ENCODE results near the gene IFFO2. TPM values are rescaled to one million over a fixed set of nuclear protein-coding genes. Genes with fewer than 3 reads are reported as not detected.

The IFFO2 gene
- total RNA-seq, 5 donors from 2014 or later (not counting 1 experiment from before 2014, with no cell fraction given) = 36.0 to 76.2 (median 37.7) TPM

- Histone ChIP-seq H3K36me3 (ENCODE audit: control insufficient read depth in 2 of 2, extremely low read depth in 1 of 2, insufficient read depth in 1 of 2, low read length in 1 of 2) (no peaks in the 10 kb centered on the region), H3K4me3 (ENCODE audit: control insufficient read depth in 1 of 2, extremely low read depth in 1 of 2, low read length in 1 of 2) (no peak overlapping the region), H3K27ac (ENCODE audit: low read length) (no peak overlapping the region), H3K4me1 (ENCODE audit: control insufficient read depth in 1 of 2, extremely low read depth in 1 of 2, insufficient read depth in 2 of 2, low read length in 2 of 2) (peaks cover 18 to 97% of the 10 kb centered on the region in 2 experiments), H3K9me3 (no peaks in the 10 kb centered on the region), H3K27me3 (replicated peaks in 1 of 2; ENCODE audit: control insufficient read depth in 2 of 2, extremely low read depth in 1 of 2, insufficient read depth in 2 of 2, low read length in 1 of 2) (no peaks in the 10 kb centered on the region)
- ChIA-PET POLR2A (no interaction called here), CTCF (no interaction called here)
- peaks cover 4% of the 10 kb centered on the region for H3K36me3 Mint-ChIP-seq
- DNase-seq (no peak), ATAC-seq (replicated peaks in 1 of 4) (no peak)
- H3K4me1 Mint-ChIP-seq = peaks cover 88 to 98% (median 94%) of the 10 kb centered on the region in 3 donors
- H3K9me3 Mint-ChIP-seq = no peaks in the 10 kb centered on the region
- WGBS (ENCODE audit: insufficient coverage) = 94% methylated on average over 3 of the region's 5 CpGs
- H3K27me3 Mint-ChIP-seq = no peaks in the 10 kb centered on the region
- peak overlapping the region; percentile 79 to 97 for H3K27ac Mint-ChIP-seq
- no peak overlapping the region for H3K4me3 Mint-ChIP-seq
Observed at GRCh38 chr1:18932387-18932786, 24.1 kb downstream of the IFFO2 start.

DNA sequence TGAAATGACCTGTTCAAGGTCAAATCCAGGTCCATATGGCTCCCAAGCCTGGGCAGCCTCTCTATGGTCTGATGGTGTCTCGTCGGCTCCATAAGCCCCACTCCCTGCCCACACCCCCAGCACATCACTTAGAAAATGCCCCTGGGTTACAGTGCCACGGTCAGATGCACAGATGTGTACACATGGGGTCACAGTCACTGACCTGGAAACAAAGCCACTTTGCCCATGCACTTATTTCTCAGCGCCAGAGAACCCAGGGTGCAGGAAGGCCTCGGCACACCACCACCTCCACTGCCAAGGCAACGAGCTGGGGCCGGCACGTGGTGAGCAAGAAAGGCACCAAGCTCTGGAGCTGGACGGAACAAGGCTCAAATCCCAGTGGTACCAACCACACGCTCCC lies 24.7 kb downstream of the IFFO2 start:
- no peaks in the 10 kb centered on the region for H3K9me3 Mint-ChIP-seq
- DNase-seq = no peak
- no peak for ATAC-seq (replicated peaks in 1 of 4)
- Histone ChIP-seq H3K4me3 (ENCODE audit: control insufficient read depth in 1 of 2, extremely low read depth in 1 of 2, low read length in 1 of 2) (no peak overlapping the region), H3K27ac (ENCODE audit: low read length) (no peak overlapping the region), H3K4me1 (ENCODE audit: control insufficient read depth in 1 of 2, extremely low read depth in 1 of 2, insufficient read depth in 2 of 2, low read length in 2 of 2) (peaks cover 25 to 97% of the 10 kb centered on the region in 2 experiments), H3K36me3 (ENCODE audit: control insufficient read depth in 2 of 2, extremely low read depth in 1 of 2, insufficient read depth in 1 of 2, low read length in 1 of 2) (no peaks in the 10 kb centered on the region), H3K27me3 (replicated peaks in 1 of 2; ENCODE audit: control insufficient read depth in 2 of 2, extremely low read depth in 1 of 2, insufficient read depth in 2 of 2, low read length in 1 of 2) (no peaks in the 10 kb centered on the region), H3K9me3 (no peaks in the 10 kb centered on the region)
- H3K27ac Mint-ChIP-seq = peak overlapping the region; percentile 79 to 97
- no peak overlapping the region for H3K4me3 Mint-ChIP-seq
- CTCF ChIA-PET = no interaction called here
- 88% methylated on average over 8 of the region's 10 CpGs for WGBS (ENCODE audit: insufficient coverage)
- H3K27me3 Mint-ChIP-seq = no peaks in the 10 kb centered on the region
- POLR2A ChIA-PET = no interaction called here
- H3K4me1 Mint-ChIP-seq = peaks cover 89 to 98% (median 92%) of the 10 kb centered on the region in 3 donors
- H3K36me3 Mint-ChIP-seq = peaks cover 4% of the 10 kb centered on the region

DNA sequence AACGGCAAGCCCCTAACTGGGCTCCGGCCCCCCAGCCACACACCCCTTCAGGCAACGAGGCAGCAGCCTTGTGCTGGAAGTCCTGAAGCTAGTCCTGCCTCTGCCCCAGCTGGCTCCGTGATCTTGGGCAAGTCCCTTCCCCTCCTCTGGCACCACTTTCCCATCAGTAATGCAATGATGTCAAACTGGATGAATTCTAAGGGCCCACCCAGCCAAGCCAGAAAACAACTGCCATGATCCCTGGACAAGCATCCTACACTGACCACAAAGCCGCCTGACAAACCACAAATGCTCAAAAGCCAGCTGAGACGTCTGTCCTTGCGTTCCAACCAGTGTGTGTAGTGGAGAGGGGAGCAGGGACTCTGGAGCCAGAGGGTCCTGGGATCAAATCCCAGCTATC lies 26.8 kb downstream of the IFFO2 start:
- no peaks in the 10 kb centered on the region for H3K27me3 Mint-ChIP-seq

DNA sequence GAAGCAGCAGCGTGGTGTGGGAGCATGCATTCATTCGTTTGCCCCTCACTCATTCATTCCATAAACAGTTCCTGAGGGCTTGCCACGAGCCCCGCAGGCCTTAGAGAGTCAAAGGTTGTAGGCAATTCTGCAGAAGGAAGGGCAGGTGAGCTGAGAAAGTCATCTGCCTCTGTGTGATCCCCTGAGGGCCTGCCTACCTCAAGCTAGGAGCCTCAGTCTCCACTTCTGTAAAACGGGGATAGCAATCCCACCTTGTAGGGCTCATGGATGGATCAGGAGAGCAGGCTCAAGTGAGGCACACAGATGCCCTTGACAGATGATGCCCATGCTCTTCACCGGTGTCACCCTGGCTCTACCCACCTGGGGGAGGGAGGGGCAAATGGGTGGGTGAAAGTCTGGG lies 27.5 kb downstream of the IFFO2 start:
- Histone ChIP-seq H3K27me3 (replicated peaks in 1 of 2; ENCODE audit: control insufficient read depth in 2 of 2, extremely low read depth in 1 of 2, insufficient read depth in 2 of 2, low read length in 1 of 2) (no peaks in the 10 kb centered on the region), H3K9me3 (no peaks in the 10 kb centered on the region), H3K27ac (ENCODE audit: low read length) (peak overlapping the region; percentile 90), H3K4me1 (ENCODE audit: control insufficient read depth in 1 of 2, extremely low read depth in 1 of 2, insufficient read depth in 2 of 2, low read length in 2 of 2) (peaks cover 32 to 98% of the 10 kb centered on the region in 2 experiments), H3K4me3 (ENCODE audit: control insufficient read depth in 1 of 2, extremely low read depth in 1 of 2, low read length in 1 of 2) (no peak overlapping the region), H3K36me3 (ENCODE audit: control insufficient read depth in 2 of 2, extremely low read depth in 1 of 2, insufficient read depth in 1 of 2, low read length in 1 of 2) (no peaks in the 10 kb centered on the region)
- H3K27me3 Mint-ChIP-seq = no peaks in the 10 kb centered on the region
- no peaks in the 10 kb centered on the region for H3K9me3 Mint-ChIP-seq
- ChIA-PET POLR2A (interaction anchor here in 1 of 2 donors (1.0 kb wide), 1 partner anchor 15 kb away, joined by 3 read pairs; no protein-coding TSS in a partner anchor), CTCF (interaction anchor here in 1 of 2 donors (0.5 to 3.1 kb wide), 2 partner anchors 15 to 16 kb away, joined by 3 to 19 read pairs; no protein-coding TSS in a partner anchor)
- H3K4me3 Mint-ChIP-seq = peak overlapping the region in 2 of 3 donors; percentile 28 to 87
- peak overlapping the region; percentile 97 to 98 for H3K27ac Mint-ChIP-seq
- DNase-seq = no peak
- no peak for ATAC-seq (replicated peaks in 1 of 4)
- peaks cover 9% of the 10 kb centered on the region for H3K36me3 Mint-ChIP-seq
- peaks cover 85 to 94% (median 90%) of the 10 kb centered on the region in 3 donors for H3K4me1 Mint-ChIP-seq
- 80% methylated on average over 1 of the region's 6 CpGs for WGBS (ENCODE audit: insufficient coverage)

More for the DNA sequence above, 26.8 kb downstream of the IFFO2 start:
- ChIA-PET POLR2A (no interaction called here), CTCF (no interaction called here)
- no peaks in the 10 kb centered on the region for H3K36me3 ChIP-seq (ENCODE audit: control insufficient read depth in 2 of 2, extremely low read depth in 1 of 2, insufficient read depth in 1 of 2, low read length in 1 of 2)
- Mint-ChIP-seq H3K4me3 (peak overlapping the region in 1 of 3 donors; percentile 37), H3K27ac (peak overlapping the region; percentile 97 to 98), H3K36me3 (peaks cover 9% of the 10 kb centered on the region), H3K4me1 (peaks cover 86 to 93% (median 89%) of the 10 kb centered on the region in 3 donors), H3K9me3 (no peaks in the 10 kb centered on the region)
- H3K4me1 ChIP-seq (ENCODE audit: control insufficient read depth in 1 of 2, extremely low read depth in 1 of 2, insufficient read depth in 2 of 2, low read length in 2 of 2) = peaks cover 29 to 96% of the 10 kb centered on the region in 2 experiments
- no peak for ATAC-seq (replicated peaks in 1 of 4)
- H3K27ac ChIP-seq (ENCODE audit: low read length) = no peak overlapping the region
- no peaks in the 10 kb centered on the region for H3K27me3 ChIP-seq (replicated peaks in 1 of 2; ENCODE audit: control insufficient read depth in 2 of 2, extremely low read depth in 1 of 2, insufficient read depth in 2 of 2, low read length in 1 of 2)
- H3K9me3 ChIP-seq = no peaks in the 10 kb centered on the region
- no peak overlapping the region for H3K4me3 ChIP-seq (ENCODE audit: control insufficient read depth in 1 of 2, extremely low read depth in 1 of 2, low read length in 1 of 2)
- DNase-seq = no peak
- 88% methylated on average over 4 of the region's 7 CpGs for WGBS (ENCODE audit: insufficient coverage)

DNA sequence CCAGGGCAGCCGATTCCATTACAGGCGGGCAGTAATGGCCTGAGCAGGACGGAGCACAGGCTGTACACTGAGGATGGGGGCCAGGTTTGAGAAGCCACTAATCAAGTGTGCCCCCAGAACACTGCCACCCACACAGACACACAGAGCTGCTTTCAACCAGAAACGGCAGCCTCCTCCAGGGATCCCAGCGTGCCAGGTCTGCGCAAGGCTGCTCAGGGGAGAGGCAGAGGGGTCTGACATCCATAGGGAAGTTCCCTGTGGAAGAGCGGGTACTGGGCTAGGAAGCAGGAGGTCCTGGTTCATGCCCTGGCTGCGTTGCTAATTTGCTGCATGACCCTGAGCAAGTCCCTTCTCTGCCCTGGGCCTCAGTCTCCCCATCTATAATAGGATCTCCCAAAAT lies 28.1 kb downstream of the IFFO2 start:
- no peaks in the 10 kb centered on the region for H3K9me3 ChIP-seq
- Mint-ChIP-seq H3K27ac (peak overlapping the region; percentile 97 to 98), H3K27me3 (no peaks in the 10 kb centered on the region), H3K36me3 (peaks cover 9% of the 10 kb centered on the region), H3K4me3 (peak overlapping the region; percentile 79 to 87 (median 85)), H3K4me1 (peaks cover 91 to 95% (median 93%) of the 10 kb centered on the region in 3 donors), H3K9me3 (no peaks in the 10 kb centered on the region)
- DNase-seq (no peak), ATAC-seq (replicated peaks in 1 of 4) (no peak)
- H3K27me3 ChIP-seq (replicated peaks in 1 of 2; ENCODE audit: control insufficient read depth in 2 of 2, extremely low read depth in 1 of 2, insufficient read depth in 2 of 2, low read length in 1 of 2) = no peaks in the 10 kb centered on the region
- ChIA-PET POLR2A (interaction anchor here (1.0 to 1.5 kb wide), 2 partner anchors 16 to 22 kb away, joined by 3 to 13 read pairs; no protein-coding TSS in a partner anchor), CTCF (interaction anchor here in 1 of 2 donors (0.5 to 3.1 kb wide), 3 partner anchors 14 to 21 kb away, joined by 3 to 21 read pairs (median 19); no protein-coding TSS in a partner anchor)
- no peaks in the 10 kb centered on the region for H3K36me3 ChIP-seq (ENCODE audit: control insufficient read depth in 2 of 2, extremely low read depth in 1 of 2, insufficient read depth in 1 of 2, low read length in 1 of 2)
- H3K4me3 ChIP-seq (ENCODE audit: control insufficient read depth in 1 of 2, extremely low read depth in 1 of 2, low read length in 1 of 2) = peak overlapping the region; percentile 43 to 64
- 90% methylated on average over 2 of the region's 8 CpGs for WGBS (ENCODE audit: insufficient coverage)
- H3K4me1 ChIP-seq (ENCODE audit: control insufficient read depth in 1 of 2, extremely low read depth in 1 of 2, insufficient read depth in 2 of 2, low read length in 2 of 2) = peaks cover 36 to 98% of the 10 kb centered on the region in 2 experiments
- H3K27ac ChIP-seq (ENCODE audit: low read length) = peak overlapping the region; percentile 90

- 0% methylated on average over 3 of the region's 12 CpGs for WGBS (ENCODE audit: insufficient coverage)
Observed at GRCh38 chr1:18927654-18928272, 28.7 kb downstream of the IFFO2 start.

More at GRCh38 chr1:18927654-18928272, 28.7 kb downstream of the IFFO2 start:
- peak overlapping the region; percentile 97 to 98 for H3K27ac Mint-ChIP-seq
- H3K36me3 Mint-ChIP-seq = peaks cover 9% of the 10 kb centered on the region
- Histone ChIP-seq H3K36me3 (ENCODE audit: control insufficient read depth in 2 of 2, extremely low read depth in 1 of 2, insufficient read depth in 1 of 2, low read length in 1 of 2) (peaks cover 0 to 1% of the 10 kb centered on the region in 2 donors), H3K27me3 (replicated peaks in 1 of 2; ENCODE audit: control insufficient read depth in 2 of 2, extremely low read depth in 1 of 2, insufficient read depth in 2 of 2, low read length in 1 of 2) (no peaks in the 10 kb centered on the region), H3K9me3 (no peaks in the 10 kb centered on the region), H3K4me1 (ENCODE audit: control insufficient read depth in 1 of 2, extremely low read depth in 1 of 2, insufficient read depth in 2 of 2, low read length in 2 of 2) (peaks cover 38 to 99% of the 10 kb centered on the region in 2 experiments), H3K27ac (ENCODE audit: low read length) (peak overlapping the region; percentile 90), H3K4me3 (ENCODE audit: control insufficient read depth in 1 of 2, extremely low read depth in 1 of 2, low read length in 1 of 2) (peak overlapping the region; percentile 43 to 64)
- H3K27me3 Mint-ChIP-seq = no peaks in the 10 kb centered on the region
- no peaks in the 10 kb centered on the region for H3K9me3 Mint-ChIP-seq
- DNase-seq (peak in 18 of 35 experiments; percentile 14 to 72 (median 26)), ATAC-seq (replicated peaks in 1 of 4) (peak; percentile 59 to 64 (median 63))
- H3K4me1 Mint-ChIP-seq = peaks cover 93 to 95% (median 94%) of the 10 kb centered on the region in 3 donors
- POLR2A ChIA-PET = interaction anchor here (0.5 to 1.5 kb wide), 8 partner anchors 9 to 258 kb away, joined by 3 to 13 read pairs (median 5); no protein-coding TSS in a partner anchor
- CTCF ChIA-PET = interaction anchor here (1.0 to 3.1 kb wide), 6 partner anchors 15 to 32 kb away, joined by 4 to 21 read pairs (median 8); partner anchors contain the start of gene IFFO2 (in 1 of the 2)
- peak overlapping the region; percentile 79 to 87 (median 85) for H3K4me3 Mint-ChIP-seq
